K562 (cell line): ENCODE measurements around the gene ASF1B. TPM values are rescaled to one million over a fixed set of nuclear protein-coding genes. Genes with fewer than 3 reads are reported as not detected.
A peak's percentile ranks its signal among the peaks of the same experiment; 100 is the strongest.

Experiments
- CAMTA2 ChIP-seq: fragments of 250-450 bp; sonication (Bioruptor Pico); conservative IDR thresholded peaks from 2 replicates; pipeline ENCODE4 v1.5.1; 2022
- CEBPG ChIP-seq, 3 experiments: fragments of 200-800 bp in 1 of 3; sonication (Bioruptor generic) in 1 of 3; sonication (generic) in 1 of 3; formaldehyde crosslinking in 1 of 3; IDR thresholded peaks in 2 of 3; conservative IDR thresholded peaks in 1 of 3; 2 replicates each; pipeline versions ENCODE4 v1.6.1 to v1.8.0; 2016 to 2022; ENCODE audit warnings: missing compliant biosample characterization in 2 of 3, missing genetic modification characterization in 2 of 3, mild to moderate bottlenecking in 1 of 3, missing genetic modification reagents in 1 of 3
- HCFC1 ChIP-seq: IDR thresholded peaks from 2 replicates; pipeline ENCODE4 v1.6.1; 2012; ENCODE audit warnings: low read depth, low read length, improper control_type of control experiment
- HDGF ChIP-seq: fragments of 450-650 bp; IDR thresholded peaks from 2 replicates; pipeline ENCODE4 v1.6.1; 2016
- HIVEP1 ChIP-seq: fragments of 250-450 bp; sonication (Bioruptor Pico); IDR thresholded peaks from 2 replicates; pipeline ENCODE4 v1.4.0; 2020; ENCODE audit warnings: mild to moderate bottlenecking
- KDM1A ChIP-seq, 2 experiments: fragments of 450-650 bp; IDR thresholded peaks; 2 replicates each; pipeline ENCODE4 v1.6.1; 2016; ENCODE audit warnings: mild to moderate bottlenecking in 2 of 2
- L3MBTL2 ChIP-seq: fragments of 450-650 bp; IDR thresholded peaks from 2 replicates; pipeline ENCODE4 v1.6.1; 2016; ENCODE audit warnings: mild to moderate bottlenecking, moderate library complexity
- NR2C1 ChIP-seq, 2 experiments: fragments of 450-650 bp; IDR thresholded peaks; 2 replicates each; pipeline ENCODE4 v1.6.1; 2017; ENCODE audit warnings: mild to moderate bottlenecking in 2 of 2, antibody characterized with exemption in 1 of 2, inconsistent platforms in 1 of 2, missing compliant biosample characterization in 1 of 2, missing genetic modification characterization in 1 of 2
- PYGO2 ChIP-seq: fragments of 450-650 bp; IDR thresholded peaks from 2 replicates; pipeline ENCODE4 v1.6.1; 2016; ENCODE audit warnings: mild to moderate bottlenecking, missing genetic modification characterization, moderate library complexity, missing compliant biosample characterization
- SIN3A ChIP-seq, 2 experiments: fragments of 150-350 bp in 1 of 2; IDR thresholded peaks; 2 replicates each; pipeline ENCODE4 v1.6.1; 2011 to 2016; ENCODE audit warnings: borderline replicate concordance in 2 of 2, low read depth in 2 of 2, low read length in 2 of 2, mild to moderate bottlenecking in 2 of 2, moderate library complexity in 2 of 2; ENCODE audit not compliant: control insufficient read depth in 1 of 2
- ZNF165 ChIP-seq: fragments of 250-450 bp; sonication (Bioruptor Pico); IDR thresholded peaks from 2 replicates; pipeline ENCODE4 v1.4.0; 2020; ENCODE audit warnings: borderline replicate concordance
- ZNF175 ChIP-seq: fragments of 200-800 bp; sonication (Bioruptor generic); IDR thresholded peaks from 2 replicates; pipeline ENCODE4 v1.6.1; 2016; ENCODE audit warnings: low read depth, mild to moderate bottlenecking, missing genetic modification characterization, missing compliant biosample characterization
- ZNF583 ChIP-seq: fragments of 250-450 bp; sonication (Bioruptor Pico); IDR thresholded peaks from 2 replicates; pipeline ENCODE4 v1.4.0; 2020
- ZNF740 ChIP-seq, 3 experiments: fragments of 200-800 bp in 1 of 3; sonication (Bioruptor generic) in 1 of 3; sonication (generic) in 1 of 3; formaldehyde crosslinking in 1 of 3; IDR thresholded peaks; 2 replicates each; pipeline versions ENCODE4 v1.6.1 to v1.8.0; 2016 to 2022; ENCODE audit warnings: mild to moderate bottlenecking in 2 of 3, missing compliant biosample characterization in 2 of 3, missing genetic modification characterization in 2 of 3, missing genetic modification reagents in 1 of 3
- ZNF766 ChIP-seq: fragments of 200-800 bp; sonication (Bioruptor generic); conservative IDR thresholded peaks from 2 replicates; pipeline ENCODE4 v1.6.1; 2016; ENCODE audit warnings: missing genetic modification characterization, missing compliant biosample characterization
- polyA plus RNA-seq, 8 experiments: library from polyadenylated mRNA; depleted of rRNA in 4 of 8; stranded (reverse) in 5 of 8; unstranded in 3 of 8; fragments of >200 nt; fragmentation: Nextera tagmentation in 2 of 8; fragmentation: Illumina TruSeq in 1 of 8; extraction: Ambion mirVana in 2 of 8; extraction: Trizol in 1 of 8; gene quantifications; 2 replicates each; pipeline versions ENCODE4 v1.2.1 to v1.2.3, GENCODE V29; 2011 to 2014; ENCODE audit warnings: inconsistent platforms in 1 of 8, missing spikeins in 1 of 8
- total RNA-seq, 7 experiments: library from RNA; depleted of rRNA in 6 of 7; stranded (reverse); fragments of >200 nt in 6 of 7; fragmentation: Illumina TruSeq in 2 of 7; extraction: Trizol in 2 of 7; gene quantifications; 2 replicates each; pipeline versions ENCODE4 v1.2.1 to v1.2.3, GENCODE V29; 2011 to 2021; ENCODE audit warnings: low replicate concordance in 1 of 7
- TF ChIP-seq, protein P1 (sequence below): fragments of 250-450 bp; sonication (Bioruptor Pico); IDR thresholded peaks from 2 replicates; pipeline ENCODE4 v1.4.0; 2020; ENCODE audit warnings: mild to moderate bottlenecking
- TF ChIP-seq, protein P2 (sequence below): fragments of 200-800 bp; sonication (Bioruptor generic); IDR thresholded peaks from 2 replicates; pipeline ENCODE4 v1.6.1; 2017; ENCODE audit warnings: missing genetic modification characterization, missing compliant biosample characterization
- TF ChIP-seq, protein P3 (sequence below): fragments of 250-450 bp; sonication (Bioruptor Pico); IDR thresholded peaks from 2 replicates; pipeline ENCODE4 v1.5.0; 2021; ENCODE audit warnings: mild to moderate bottlenecking, borderline replicate concordance

Gene ASF1B
- total and polyA plus RNA-seq, 9 of the 15 experiments (the other 6 are each of a cell fraction or from before 2014, with no cell fraction given): 6.0 to 69.4 (median 53.3) TPM

DNA sequence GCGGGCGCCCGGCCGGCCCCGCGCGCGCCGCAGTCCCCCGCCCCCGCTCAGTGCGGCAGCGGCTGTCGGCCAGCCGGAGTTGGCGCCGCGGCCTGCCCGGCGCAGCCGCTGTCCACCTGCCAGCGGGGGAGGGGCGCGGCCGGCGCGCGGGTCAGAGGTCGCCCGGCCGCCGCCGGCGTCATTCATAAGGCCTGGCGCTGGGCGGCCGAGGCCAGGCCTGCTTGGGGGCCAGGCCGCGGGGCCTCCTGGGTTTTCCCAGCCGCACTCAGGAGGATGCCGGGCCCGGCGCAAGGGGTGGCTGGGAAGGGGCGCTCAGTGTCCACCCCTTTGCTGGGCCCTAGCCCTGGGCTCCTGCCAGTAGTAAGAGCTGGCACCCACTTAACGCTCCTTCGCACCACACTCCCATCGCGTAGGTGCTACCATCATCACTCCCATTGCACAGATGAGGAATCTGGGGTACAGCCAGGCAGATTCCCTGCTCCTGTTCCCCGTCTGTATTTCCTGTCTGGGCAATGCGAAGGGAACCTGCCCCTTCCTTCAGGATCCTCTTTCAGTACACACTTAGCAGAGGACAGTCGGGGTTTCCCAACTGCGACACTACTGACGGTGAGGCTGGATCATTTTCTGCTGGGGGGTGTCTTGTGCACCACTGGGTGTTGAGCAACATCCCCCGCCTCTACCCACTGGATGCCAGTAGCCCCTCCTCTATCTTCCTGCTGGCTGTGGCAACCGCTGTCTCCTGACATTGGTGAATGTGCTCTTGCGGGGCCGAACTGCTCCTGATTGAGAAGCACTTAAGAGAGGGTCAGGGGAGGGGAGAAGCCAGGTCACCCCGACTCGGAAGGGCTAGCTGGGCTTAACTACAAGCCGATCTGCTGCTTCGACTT, 18.0 kb downstream of the ASF1B start (continued):
- peak; percentile 76; the same call in 1 of the 2 replicates for TF ChIP-seq ZNF740 (CRISPR knock-in tag; IDR thresholded peaks at IDR 0.05)
- 0 out of 4 replicates have a peak, but pooled peaks of 1 of the 2 experiments have one; percentile 44 for TF ChIP-seq ZNF740 (tag; IDR thresholded peaks at IDR 0.05)
- TF ChIP-seq ZNF165 (CRISPR knock-in tag): no peak
- TF ChIP-seq, protein P1, sequence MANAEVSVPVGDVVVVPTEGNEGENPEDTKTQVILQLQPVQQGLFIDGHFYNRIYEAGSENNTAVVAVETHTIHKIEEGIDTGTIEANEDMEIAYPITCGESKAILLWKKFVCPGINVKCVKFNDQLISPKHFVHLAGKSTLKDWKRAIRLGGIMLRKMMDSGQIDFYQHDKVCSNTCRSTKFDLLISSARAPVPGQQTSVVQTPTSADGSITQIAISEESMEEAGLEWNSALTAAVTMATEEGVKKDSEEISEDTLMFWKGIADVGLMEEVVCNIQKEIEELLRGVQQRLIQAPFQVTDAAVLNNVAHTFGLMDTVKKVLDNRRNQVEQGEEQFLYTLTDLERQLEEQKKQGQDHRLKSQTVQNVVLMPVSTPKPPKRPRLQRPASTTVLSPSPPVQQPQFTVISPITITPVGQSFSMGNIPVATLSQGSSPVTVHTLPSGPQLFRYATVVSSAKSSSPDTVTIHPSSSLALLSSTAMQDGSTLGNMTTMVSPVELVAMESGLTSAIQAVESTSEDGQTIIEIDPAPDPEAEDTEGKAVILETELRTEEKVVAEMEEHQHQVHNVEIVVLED: peak; percentile 83
- TF ChIP-seq PYGO2 (tag): no peak
- TF ChIP-seq ZNF583: peak; percentile 65; the same call in 1 of the 2 replicates
- TF ChIP-seq ZNF175 (CRISPR knock-in tag): no peak
- peak; percentile 86 for TF ChIP-seq NR2C1 (IDR thresholded peaks at IDR 0.05)
- peak; percentile 91 for TF ChIP-seq NR2C1 (tag; IDR thresholded peaks at IDR 0.05)
- TF ChIP-seq HDGF: peak; percentile 50; the same call in 1 of the 2 replicates
- TF ChIP-seq, protein P2, sequence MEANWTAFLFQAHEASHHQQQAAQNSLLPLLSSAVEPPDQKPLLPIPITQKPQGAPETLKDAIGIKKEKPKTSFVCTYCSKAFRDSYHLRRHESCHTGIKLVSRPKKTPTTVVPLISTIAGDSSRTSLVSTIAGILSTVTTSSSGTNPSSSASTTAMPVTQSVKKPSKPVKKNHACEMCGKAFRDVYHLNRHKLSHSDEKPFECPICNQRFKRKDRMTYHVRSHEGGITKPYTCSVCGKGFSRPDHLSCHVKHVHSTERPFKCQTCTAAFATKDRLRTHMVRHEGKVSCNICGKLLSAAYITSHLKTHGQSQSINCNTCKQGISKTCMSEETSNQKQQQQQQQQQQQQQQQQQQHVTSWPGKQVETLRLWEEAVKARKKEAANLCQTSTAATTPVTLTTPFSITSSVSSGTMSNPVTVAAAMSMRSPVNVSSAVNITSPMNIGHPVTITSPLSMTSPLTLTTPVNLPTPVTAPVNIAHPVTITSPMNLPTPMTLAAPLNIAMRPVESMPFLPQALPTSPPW (CRISPR knock-in tag): peak; percentile 84
- 0 out of 2 replicates have a peak, but pooled peaks have one; percentile 9 for TF ChIP-seq HIVEP1 (CRISPR knock-in tag)
- TF ChIP-seq KDM1A (IDR thresholded peaks at IDR 0.05): no peak
- TF ChIP-seq CAMTA2 (CRISPR knock-in tag): 0 out of 2 replicates have a peak, but pooled peaks have one; percentile 88
- peak; percentile 61; the same call in 1 of the 2 replicates for TF ChIP-seq CEBPG (CRISPR knock-in tag; IDR thresholded peaks at IDR 0.05)
- TF ChIP-seq CEBPG (tag; conservative IDR thresholded peaks at IDR 0.05 in 1 of 2, IDR thresholded peaks at IDR 0.05 in 1 of 2): peak; percentile 50 to 70
- TF ChIP-seq ZNF766 (CRISPR knock-in tag): peak; percentile 72; the same call in 1 of the 2 replicates
- TF ChIP-seq L3MBTL2: peak; percentile 81
- TF ChIP-seq, protein P3, sequence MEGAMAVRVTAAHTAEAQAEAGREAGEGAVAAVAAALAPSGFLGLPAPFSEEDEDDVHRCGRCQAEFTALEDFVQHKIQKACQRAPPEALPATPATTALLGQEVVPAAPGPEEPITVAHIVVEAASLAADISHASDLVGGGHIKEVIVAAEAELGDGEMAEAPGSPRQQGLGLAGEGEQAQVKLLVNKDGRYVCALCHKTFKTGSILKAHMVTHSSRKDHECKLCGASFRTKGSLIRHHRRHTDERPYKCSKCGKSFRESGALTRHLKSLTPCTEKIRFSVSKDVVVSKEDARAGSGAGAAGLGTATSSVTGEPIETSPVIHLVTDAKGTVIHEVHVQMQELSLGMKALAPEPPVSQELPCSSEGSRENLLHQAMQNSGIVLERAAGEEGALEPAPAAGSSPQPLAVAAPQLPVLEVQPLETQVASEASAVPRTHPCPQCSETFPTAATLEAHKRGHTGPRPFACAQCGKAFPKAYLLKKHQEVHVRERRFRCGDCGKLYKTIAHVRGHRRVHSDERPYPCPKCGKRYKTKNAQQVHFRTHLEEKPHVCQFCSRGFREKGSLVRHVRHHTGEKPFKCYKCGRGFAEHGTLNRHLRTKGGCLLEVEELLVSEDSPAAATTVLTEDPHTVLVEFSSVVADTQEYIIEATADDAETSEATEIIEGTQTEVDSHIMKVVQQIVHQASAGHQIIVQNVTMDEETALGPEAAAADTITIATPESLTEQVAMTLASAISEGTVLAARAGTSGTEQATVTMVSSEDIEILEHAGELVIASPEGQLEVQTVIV: no peak
- peak; percentile 44 to 54; a peak in 1 of 4 replicates for TF ChIP-seq SIN3A (IDR thresholded peaks at IDR 0.05; ENCODE audit: borderline replicate concordance in 2 of 2, control insufficient read depth in 1 of 2, low read depth in 2 of 2, low read length in 2 of 2)
- peak; percentile 23; the same call in 1 of the 2 replicates for TF ChIP-seq HCFC1
